ENCODE results near the gene PLAA. TPM values are rescaled to one million over a fixed set of nuclear protein-coding genes. Genes with fewer than 3 reads are reported as not detected.

PLAA gene
- total RNA-seq, 1 experiment from 2014 or later: 13.3 TPM

DNA sequence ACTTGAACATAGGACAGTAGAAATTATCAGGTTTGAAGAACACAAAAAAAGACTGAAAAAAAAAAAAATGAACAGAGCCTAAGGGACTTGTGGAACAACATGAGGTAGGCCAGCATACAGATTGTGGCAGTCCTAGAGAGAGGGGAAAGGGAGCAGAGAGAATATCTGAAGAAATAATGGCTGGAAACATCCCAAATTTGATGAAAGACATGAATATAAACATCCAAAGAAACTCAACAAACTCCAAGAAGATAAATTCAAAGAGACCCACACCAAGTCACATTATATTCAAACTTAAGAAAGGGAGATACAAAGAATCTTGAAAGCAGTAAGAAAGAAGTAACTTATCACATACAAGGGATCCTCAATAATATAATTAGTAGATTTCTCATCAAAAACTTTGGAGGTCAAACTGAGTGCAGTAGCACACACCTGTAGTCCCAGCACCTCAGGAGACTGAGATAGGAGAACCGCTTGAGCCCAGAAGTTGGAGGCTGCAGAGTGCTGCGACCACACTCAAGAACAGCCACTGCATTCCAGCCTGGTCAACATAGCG lies 9.1 kb downstream of the PLAA start:
- no peak overlapping the region for H3K27ac ChIP-seq (ENCODE audit: low read length)
- intact Hi-C loops (cut with micrococcal nuclease; ENCODE audit: unreplicated experiment) (no loop called here), in situ Hi-C loops (cut with HindIII; ENCODE audit: low pct_unique_long_range_greater_than_20kb, low sequenced_read_pairs) (no loop called here)
- ChIA-PET POLR2A (no interaction called here), CTCF (no interaction called here)
- H3K4me3 ChIP-seq (ENCODE audit: low read depth in 2 of 2, low read length in 2 of 2): no peak overlapping the region
- no TSS peak for BruUV-seq (replicated peaks)
- no peaks in the 10 kb centered on the region for H3K9me3 ChIP-seq (ENCODE audit: control insufficient read depth, insufficient read depth, low read depth, low read length)
- TF ChIP-seq POLR2AphosphoS5 (IDR thresholded peaks at IDR 0.05; ENCODE audit: low read depth, low read length) (no peak), SIN3A (IDR thresholded peaks at IDR 0.05; ENCODE audit: borderline replicate concordance, insufficient read depth, low read depth, low read length) (no peak), TCF7L2 (IDR thresholded peaks at IDR 0.05; ENCODE audit: low read depth, low read length) (no peak)
- TF ChIP-seq, protein P1, sequence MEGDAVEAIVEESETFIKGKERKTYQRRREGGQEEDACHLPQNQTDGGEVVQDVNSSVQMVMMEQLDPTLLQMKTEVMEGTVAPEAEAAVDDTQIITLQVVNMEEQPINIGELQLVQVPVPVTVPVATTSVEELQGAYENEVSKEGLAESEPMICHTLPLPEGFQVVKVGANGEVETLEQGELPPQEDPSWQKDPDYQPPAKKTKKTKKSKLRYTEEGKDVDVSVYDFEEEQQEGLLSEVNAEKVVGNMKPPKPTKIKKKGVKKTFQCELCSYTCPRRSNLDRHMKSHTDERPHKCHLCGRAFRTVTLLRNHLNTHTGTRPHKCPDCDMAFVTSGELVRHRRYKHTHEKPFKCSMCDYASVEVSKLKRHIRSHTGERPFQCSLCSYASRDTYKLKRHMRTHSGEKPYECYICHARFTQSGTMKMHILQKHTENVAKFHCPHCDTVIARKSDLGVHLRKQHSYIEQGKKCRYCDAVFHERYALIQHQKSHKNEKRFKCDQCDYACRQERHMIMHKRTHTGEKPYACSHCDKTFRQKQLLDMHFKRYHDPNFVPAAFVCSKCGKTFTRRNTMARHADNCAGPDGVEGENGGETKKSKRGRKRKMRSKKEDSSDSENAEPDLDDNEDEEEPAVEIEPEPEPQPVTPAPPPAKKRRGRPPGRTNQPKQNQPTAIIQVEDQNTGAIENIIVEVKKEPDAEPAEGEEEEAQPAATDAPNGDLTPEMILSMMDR (IDR thresholded peaks at IDR 0.05): no peak
- TF ChIP-seq, protein P2, sequence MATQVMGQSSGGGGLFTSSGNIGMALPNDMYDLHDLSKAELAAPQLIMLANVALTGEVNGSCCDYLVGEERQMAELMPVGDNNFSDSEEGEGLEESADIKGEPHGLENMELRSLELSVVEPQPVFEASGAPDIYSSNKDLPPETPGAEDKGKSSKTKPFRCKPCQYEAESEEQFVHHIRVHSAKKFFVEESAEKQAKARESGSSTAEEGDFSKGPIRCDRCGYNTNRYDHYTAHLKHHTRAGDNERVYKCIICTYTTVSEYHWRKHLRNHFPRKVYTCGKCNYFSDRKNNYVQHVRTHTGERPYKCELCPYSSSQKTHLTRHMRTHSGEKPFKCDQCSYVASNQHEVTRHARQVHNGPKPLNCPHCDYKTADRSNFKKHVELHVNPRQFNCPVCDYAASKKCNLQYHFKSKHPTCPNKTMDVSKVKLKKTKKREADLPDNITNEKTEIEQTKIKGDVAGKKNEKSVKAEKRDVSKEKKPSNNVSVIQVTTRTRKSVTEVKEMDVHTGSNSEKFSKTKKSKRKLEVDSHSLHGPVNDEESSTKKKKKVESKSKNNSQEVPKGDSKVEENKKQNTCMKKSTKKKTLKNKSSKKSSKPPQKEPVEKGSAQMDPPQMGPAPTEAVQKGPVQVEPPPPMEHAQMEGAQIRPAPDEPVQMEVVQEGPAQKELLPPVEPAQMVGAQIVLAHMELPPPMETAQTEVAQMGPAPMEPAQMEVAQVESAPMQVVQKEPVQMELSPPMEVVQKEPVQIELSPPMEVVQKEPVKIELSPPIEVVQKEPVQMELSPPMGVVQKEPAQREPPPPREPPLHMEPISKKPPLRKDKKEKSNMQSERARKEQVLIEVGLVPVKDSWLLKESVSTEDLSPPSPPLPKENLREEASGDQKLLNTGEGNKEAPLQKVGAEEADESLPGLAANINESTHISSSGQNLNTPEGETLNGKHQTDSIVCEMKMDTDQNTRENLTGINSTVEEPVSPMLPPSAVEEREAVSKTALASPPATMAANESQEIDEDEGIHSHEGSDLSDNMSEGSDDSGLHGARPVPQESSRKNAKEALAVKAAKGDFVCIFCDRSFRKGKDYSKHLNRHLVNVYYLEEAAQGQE (IDR thresholded peaks at IDR 0.05; ENCODE audit: insufficient read depth in 1 of 2, low read depth in 2 of 2, low read length in 1 of 2): no peak
- no peaks in the 10 kb centered on the region for H3K27me3 ChIP-seq (ENCODE audit: control insufficient read depth, insufficient read depth, low read length)
- no peaks in the 10 kb centered on the region; the same call in 1 of the 2 replicates for H3K36me3 ChIP-seq (ENCODE audit: control insufficient read depth, insufficient read depth, low read length)
- no peaks in the 10 kb centered on the region for H3K4me1 ChIP-seq (ENCODE audit: control insufficient read depth, insufficient read depth, low read length)
- ATAC-seq (no peak), DNase-seq (ENCODE audit: low read depth, low spot score) (no peak)

DNA sequence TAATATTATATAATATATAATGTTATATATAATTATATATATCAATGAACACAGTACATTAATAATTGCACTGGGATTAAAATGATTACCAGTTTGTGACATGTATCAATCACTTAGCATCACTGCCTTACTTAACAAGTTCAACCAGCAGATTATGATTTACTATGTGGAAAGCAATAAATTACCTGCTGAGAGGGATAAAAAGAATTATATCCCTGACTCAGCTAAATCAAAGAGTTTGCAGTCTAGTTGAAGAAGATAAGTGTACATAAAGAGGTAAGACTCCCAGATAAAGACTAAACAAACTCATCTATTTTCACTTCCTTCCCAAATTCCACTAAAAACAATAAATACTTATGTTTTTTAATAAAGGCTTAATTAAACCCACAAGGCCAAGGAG lies 11.2 kb downstream of the PLAA start:
- ATAC-seq (no peak), DNase-seq (ENCODE audit: low read depth, low spot score) (no peak)
- no peaks in the 10 kb centered on the region for H3K27me3 ChIP-seq (ENCODE audit: control insufficient read depth, insufficient read depth, low read length)
- no peak overlapping the region; the same call in 1 of the 2 replicates for H3K27ac ChIP-seq (ENCODE audit: low read length)
- H3K9me3 ChIP-seq (ENCODE audit: control insufficient read depth, insufficient read depth, low read depth, low read length): no peaks in the 10 kb centered on the region
- POLR2A ChIA-PET: no interaction called here
- in situ Hi-C loops (cut with HindIII; ENCODE audit: low pct_unique_long_range_greater_than_20kb, low sequenced_read_pairs) (no loop called here), intact Hi-C loops (cut with micrococcal nuclease; ENCODE audit: unreplicated experiment) (no loop called here)
- no peaks in the 10 kb centered on the region for H3K36me3 ChIP-seq (ENCODE audit: control insufficient read depth, insufficient read depth, low read length)
- H3K4me3 ChIP-seq (ENCODE audit: low read depth in 2 of 2, low read length in 2 of 2): no peak overlapping the region
- TF ChIP-seq POLR2AphosphoS5 (IDR thresholded peaks at IDR 0.05; ENCODE audit: low read depth, low read length) (no peak), SIN3A (IDR thresholded peaks at IDR 0.05; ENCODE audit: borderline replicate concordance, insufficient read depth, low read depth, low read length) (no peak), TCF7L2 (IDR thresholded peaks at IDR 0.05; ENCODE audit: low read depth, low read length) (no peak)
- TF ChIP-seq, protein P1 (IDR thresholded peaks at IDR 0.05): no peak
- TF ChIP-seq, protein P2 (IDR thresholded peaks at IDR 0.05; ENCODE audit: insufficient read depth in 1 of 2, low read depth in 2 of 2, low read length in 1 of 2): no peak
- H3K4me1 ChIP-seq (ENCODE audit: control insufficient read depth, insufficient read depth, low read length): no peaks in the 10 kb centered on the region
- CTCF ChIA-PET: no interaction called here
- no TSS peak for BruUV-seq (replicated peaks)

All from Panc1 (cell line).